Ovary (tissue), 9 donors: ENCODE measurements around the gene VASH1. TPM values are rescaled to one million over a fixed set of nuclear protein-coding genes. Genes with fewer than 3 reads are reported as not detected.

Experiments used
- DNase-seq, 5 donors: peaks; one replicate each; pipeline ENCODE4 v3.0.0-alpha.2; 2019 to 2020
- H3K27ac ChIP-seq, 2 donors: fragments of 200-600 bp; one replicate each; pipeline versions ENCODE4 v1.5.1 to v1.8.0; 2019 to 2022
- H3K27me3 ChIP-seq: fragments of 200-600 bp; one replicate; pipeline ENCODE4 v1.8.0; 2022
- H3K36me3 ChIP-seq: fragments of 200-600 bp; sonication (generic); one replicate; pipeline ENCODE4 v1.5.1; 2019
- H3K4me1 ChIP-seq: one replicate; pipeline ENCODE4 v1.8.1; 2013; ENCODE audit warnings: mild to moderate bottlenecking, moderate library complexity; ENCODE audit not compliant: insufficient read depth
- H3K4me3 ChIP-seq: fragments of 200-600 bp; sonication (generic); one replicate; pipeline ENCODE4 v1.5.1; 2017
- H3K9me3 ChIP-seq, 2 donors: fragments of 200-600 bp in 1 of 2; sonication (generic) in 1 of 2; one replicate each; pipeline versions ENCODE4 v1.5.1 to v1.8.1; 2013 to 2019; ENCODE audit warnings: mild to moderate bottlenecking in 1 of 2, moderate library complexity in 1 of 2
- EP300 ChIP-seq: sonication (generic); formaldehyde crosslinking; IDR thresholded peaks from one replicate; pipeline ENCODE4 v1.6.1; 2017; ENCODE audit warnings: antibody characterized with exemption
- POLR2A ChIP-seq: fragments of 450-650 bp; IDR thresholded peaks from one replicate; pipeline ENCODE4 v1.6.1; 2017; ENCODE audit warnings: antibody characterized with exemption, mild to moderate bottlenecking, moderate library complexity
- whole genome bisulfite sequencing, 3 donors: extraction: QIAGEN DNeasy Blood & Tissue Kit in 1 of 3; methylation state at CpG; one replicate each; pipeline versions ENCODE4 v1.1.5 to v1.1.7; 2013 to 2017; 5-methylcytosine and 5-hydroxymethylcytosine counted together
- intact Hi-C, 4 donors: fragments of 100-400 bp; cut with DNase I; formaldehyde crosslinking; loops; one replicate each; pipeline versions ENCODE4 v1.11.0 to v1.15.1; 2022 to 2023
- polyA plus RNA-seq, 2 donors: library from polyadenylated mRNA; stranded (reverse); fragments of 200-250 nt in 1 of 2; fragments of 350-450 nt in 1 of 2; fragmentation: Illumina TruSeq in 1 of 2; extraction: RNeasy Lipid Tissue Mini Kit (QIAGEN cat#74804) in 1 of 2; gene quantifications; one replicate each; pipeline ENCODE4 v1.2.3, GENCODE V29; 2013 to 2014
- total RNA-seq, 7 donors: library from RNA; depleted of rRNA in 2 of 7; stranded (reverse); fragments of >200 nt in 2 of 7; fragmentation: NEBNext Ultra II Directional in 3 of 7; extraction: Animal tissue kit (Norgen Biotek cat#: 25700) in 3 of 7; gene quantifications; one replicate each; pipeline versions ENCODE4 v1.1.0 to v1.2.4, GENCODE V29; 2016 to 2023
- TF ChIP-seq, protein P1 (sequence below), 3 donors: fragments of 450-650 bp in 2 of 3; fragments of 200-600 bp in 1 of 3; IDR thresholded peaks; one replicate each; pipeline versions ENCODE4 v1.5.1 to v1.8.0; 2016 to 2022; ENCODE audit warnings: antibody characterized with exemption in 3 of 3, mild to moderate bottlenecking in 1 of 3
- donor health status: DM: no; HTN: no; CAD: no; lungs with moderate emphysema.
- donor health status: DM: no; HTN: no; CAD: no.
- donor health status: Bipolar disorder and iron deficiency.
- donor health status: DM: yes; HTN: yes; CAD: no.
- donor health status: DM: no; HTN: no; CAD: no.
- donor health status: DM: yes; HTN: yes; CAD: no.

Gene VASH1
- total and polyA plus RNA-seq, 9 donors, result 5.1 to 23.8 (median 16.7) TPM

DNA sequence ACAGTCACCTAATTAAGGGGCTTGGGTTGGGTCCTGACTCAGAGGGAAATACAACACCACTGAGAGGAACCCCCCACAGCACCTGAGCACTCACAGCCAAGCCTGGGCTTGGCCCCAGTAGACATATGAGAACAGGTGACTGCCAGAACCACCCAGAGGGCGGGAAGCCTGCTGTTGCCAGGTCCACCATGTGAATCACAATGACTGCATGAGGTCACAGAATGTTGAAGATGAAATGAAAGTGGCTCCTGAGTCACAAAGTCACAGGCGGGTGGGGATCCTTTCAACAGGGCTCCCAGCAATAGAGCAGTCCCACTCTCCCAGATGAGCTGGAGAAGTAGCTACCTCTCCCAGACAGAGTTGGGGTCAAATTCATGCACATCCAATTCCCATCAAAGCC, 64.9 kb downstream of the VASH1 start, which contains the start of gene LRRC74A:
TSS of gene LRRC74A (plus strand) at position 287 of the 400 bp plus-strand sequence. CDS start 290 bp downstream, outside the sequence.
- no peak within 1 kb of the TSS for H3K27ac ChIP-seq
- 94 to 97% (median 96%) methylated on average over 2 of the region's 2 CpGs for WGBS, 3 donors

DNA sequence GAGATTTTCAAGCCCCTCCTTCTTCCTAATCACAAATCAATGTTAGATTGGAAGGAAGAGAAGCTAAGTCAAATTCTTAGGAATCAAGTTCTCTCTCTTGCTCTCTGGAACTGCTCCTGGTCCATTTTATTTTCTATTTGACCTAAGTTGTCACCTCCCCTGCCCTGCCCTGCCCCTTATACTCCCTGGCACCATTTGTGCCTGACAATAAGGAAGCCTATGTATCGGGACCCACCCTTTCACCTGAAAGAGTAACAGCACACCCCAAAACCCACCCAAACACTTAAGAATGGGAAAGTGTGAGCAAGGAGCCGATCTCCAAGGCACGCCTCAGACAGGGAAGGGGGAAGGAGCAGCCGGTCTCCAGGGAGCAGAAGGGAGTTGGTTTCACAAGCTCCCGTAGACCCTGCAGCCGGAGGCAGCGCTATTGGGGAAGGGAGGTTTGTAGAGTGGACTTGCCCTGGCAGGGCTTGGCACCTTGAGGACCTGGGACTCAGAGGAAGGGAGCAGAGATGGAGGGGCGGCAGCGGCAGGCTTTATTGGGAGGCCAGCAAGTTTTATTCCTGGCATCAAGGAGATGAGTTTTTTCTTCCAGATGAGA, 66.5 kb downstream of the VASH1 start:
- Histone ChIP-seq H3K4me3 (peak overlapping the region; percentile 3), H3K27ac (peak overlapping the region in 1 of 2 donors; percentile 16), H3K4me1 (no peaks in the 10 kb centered on the region), H3K9me3 (no peaks in the 10 kb centered on the region), H3K27me3 (no peaks in the 10 kb centered on the region), H3K36me3 (no peaks in the 10 kb centered on the region)
- peak in 3 of 5 donors; percentile 24 to 40 (median 28) for DNase-seq
- TF ChIP-seq EP300 (no peak), POLR2A (no peak)
- TF ChIP-seq, protein P1, sequence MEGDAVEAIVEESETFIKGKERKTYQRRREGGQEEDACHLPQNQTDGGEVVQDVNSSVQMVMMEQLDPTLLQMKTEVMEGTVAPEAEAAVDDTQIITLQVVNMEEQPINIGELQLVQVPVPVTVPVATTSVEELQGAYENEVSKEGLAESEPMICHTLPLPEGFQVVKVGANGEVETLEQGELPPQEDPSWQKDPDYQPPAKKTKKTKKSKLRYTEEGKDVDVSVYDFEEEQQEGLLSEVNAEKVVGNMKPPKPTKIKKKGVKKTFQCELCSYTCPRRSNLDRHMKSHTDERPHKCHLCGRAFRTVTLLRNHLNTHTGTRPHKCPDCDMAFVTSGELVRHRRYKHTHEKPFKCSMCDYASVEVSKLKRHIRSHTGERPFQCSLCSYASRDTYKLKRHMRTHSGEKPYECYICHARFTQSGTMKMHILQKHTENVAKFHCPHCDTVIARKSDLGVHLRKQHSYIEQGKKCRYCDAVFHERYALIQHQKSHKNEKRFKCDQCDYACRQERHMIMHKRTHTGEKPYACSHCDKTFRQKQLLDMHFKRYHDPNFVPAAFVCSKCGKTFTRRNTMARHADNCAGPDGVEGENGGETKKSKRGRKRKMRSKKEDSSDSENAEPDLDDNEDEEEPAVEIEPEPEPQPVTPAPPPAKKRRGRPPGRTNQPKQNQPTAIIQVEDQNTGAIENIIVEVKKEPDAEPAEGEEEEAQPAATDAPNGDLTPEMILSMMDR (IDR thresholded peaks at IDR 0.05), result no peak
- WGBS, 3 donors, result 50 to 57% (median 51%) methylated on average over 9 of the region's 9 CpGs
- intact Hi-C loops, result no loop called here

More for the DNA sequence above, 64.9 kb downstream of the VASH1 start, which contains the start of gene LRRC74A:
- Histone ChIP-seq H3K36me3 (no peaks in the 10 kb centered on the region), H3K9me3 (no peaks in the 10 kb centered on the region), H3K4me3 (no peak within 1 kb of the TSS), H3K4me1 (no peaks in the 10 kb centered on the region), H3K27me3 (no peaks in the 10 kb centered on the region)
- no peak for DNase-seq
- TF ChIP-seq, protein P1 (IDR thresholded peaks at IDR 0.05), result no peak
- TF ChIP-seq POLR2A, result no peak
- no peak for TF ChIP-seq EP300
- intact Hi-C loops, result no loop called here

DNA sequence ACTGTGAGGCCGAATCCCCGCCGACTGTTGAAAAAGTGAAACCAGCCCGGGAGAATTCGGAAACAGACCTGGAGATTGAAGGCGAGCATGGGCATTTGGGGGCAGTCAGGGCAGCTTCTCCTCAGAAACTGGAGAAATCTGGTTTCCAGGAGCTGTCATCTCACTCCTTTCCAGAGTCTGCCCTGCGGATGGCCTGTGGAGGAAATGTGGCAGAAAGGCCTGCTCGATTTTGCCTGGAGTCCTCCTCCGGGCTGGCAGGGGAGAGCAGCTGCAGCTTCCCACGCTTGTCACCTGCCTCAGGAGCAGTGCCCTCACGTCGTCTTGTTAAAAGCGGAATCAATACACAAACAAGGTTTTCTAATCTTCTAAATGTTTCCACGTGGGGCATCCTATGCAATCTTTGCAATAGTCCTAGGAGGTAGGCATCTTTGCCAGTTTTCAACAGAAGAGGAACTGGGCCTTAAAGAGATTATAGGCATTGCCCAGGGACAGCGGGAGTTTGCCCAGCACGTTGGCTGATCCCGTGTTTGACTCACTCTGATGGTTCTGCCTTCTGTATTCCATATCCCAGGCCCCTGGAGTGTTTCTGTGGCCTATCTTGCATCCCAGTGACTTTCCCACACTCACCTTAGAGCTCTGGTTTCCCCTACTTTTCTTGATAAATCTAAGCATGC, 67.2 kb downstream of the VASH1 start:
- no peak for DNase-seq

DNA sequence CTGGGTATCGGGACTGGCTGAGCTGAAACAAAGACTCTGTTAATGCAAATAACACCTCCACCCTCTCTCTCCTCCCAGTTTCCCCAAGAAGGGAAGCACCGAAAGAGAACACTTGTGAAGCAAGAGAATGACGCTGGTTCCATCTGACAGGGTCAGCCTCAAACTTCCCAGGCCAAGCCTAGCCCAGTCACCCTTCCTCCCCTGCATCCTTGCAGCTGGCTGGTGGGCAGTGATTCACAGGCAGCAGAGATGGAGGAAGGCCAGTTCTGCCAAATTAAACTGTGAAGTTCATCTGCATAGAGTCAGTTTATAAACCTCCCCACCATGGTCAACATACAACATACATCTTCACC, 67.7 kb downstream of the VASH1 start:
- DNase-seq, result no peak
- Histone ChIP-seq H3K27me3 (no peaks in the 10 kb centered on the region), H3K4me3 (no peak overlapping the region), H3K9me3 (no peaks in the 10 kb centered on the region), H3K4me1 (no peaks in the 10 kb centered on the region), H3K27ac (no peak overlapping the region), H3K36me3 (no peaks in the 10 kb centered on the region)
- intact Hi-C loops, result no loop called here
- WGBS, 3 donors, result 67 to 79% (median 75%) methylated on average over 3 of the region's 3 CpGs
- TF ChIP-seq POLR2A (no peak), EP300 (no peak)
- TF ChIP-seq, protein P1 (IDR thresholded peaks at IDR 0.05), result no peak

More for the DNA sequence above, 67.2 kb downstream of the VASH1 start:
- no peaks in the 10 kb centered on the region for H3K9me3 ChIP-seq
- no peaks in the 10 kb centered on the region for H3K4me1 ChIP-seq
- intact Hi-C loops, result no loop called here
- H3K27ac ChIP-seq, result peak overlapping the region in 1 of 2 donors; percentile 16
- H3K4me3 ChIP-seq, result peak overlapping the region; percentile 3
- TF ChIP-seq, protein P1 (IDR thresholded peaks at IDR 0.05), result no peak
- no peak for TF ChIP-seq POLR2A
- TF ChIP-seq EP300, result no peak
- WGBS, 3 donors, result 61 to 68% (median 67%) methylated on average over 17 of the region's 17 CpGs
- no peaks in the 10 kb centered on the region for H3K27me3 ChIP-seq
- no peaks in the 10 kb centered on the region for H3K36me3 ChIP-seq
